Natural killer cell (primary cell): ENCODE results near the gene ATAT1. TPM values are rescaled to one million over a fixed set of nuclear protein-coding genes. Genes with fewer than 3 reads are reported as not detected.

Source experiments
- ATAC-seq, 3 donors: fragments of 150-1000 bp in 2 of 3; fragments of 200-7000 bp in 1 of 3; cut with Tn5 transposase; 1 replicate in 1 of 3; 2 replicates in 2 of 3; pipeline ENCODE4 v1.10.0; 2021; ENCODE audit warnings: mild to moderate bottlenecking in 2 of 3, moderate library complexity in 2 of 3
- DNase-seq, 2 donors: peaks; one replicate each; pipeline versions ENCODE4 v3.0.0 to v3.0.0-alpha.2; 2013 to 2021; ENCODE audit warnings: mixed read lengths in 1 of 2
- H3K27ac ChIP-seq: one replicate; pipeline ENCODE4 v1.5.1; 2013; ENCODE audit warnings: mild to moderate bottlenecking, low read length
- H3K27me3 ChIP-seq: one replicate; pipeline ENCODE4 v1.6.1; 2013; ENCODE audit warnings: low read length; ENCODE audit not compliant: control insufficient read depth, insufficient read depth
- H3K36me3 ChIP-seq: one replicate; pipeline ENCODE4 v1.6.1; 2013; ENCODE audit warnings: low read length; ENCODE audit not compliant: control insufficient read depth, insufficient read depth
- H3K4me1 ChIP-seq: one replicate; pipeline ENCODE4 v1.6.1; 2013; ENCODE audit warnings: low read length; ENCODE audit not compliant: control insufficient read depth, insufficient read depth
- H3K4me3 ChIP-seq: one replicate; pipeline ENCODE4 v1.5.1; 2013; ENCODE audit warnings: low read length
- H3K9me3 ChIP-seq: one replicate; pipeline ENCODE4 v1.6.1; 2013; ENCODE audit warnings: low read length; ENCODE audit not compliant: control insufficient read depth, insufficient read depth
- H3K27ac Mint-ChIP-seq, 2 donors: one replicate each; pipeline ENCODE4 v1.8.0; 2022; ENCODE audit warnings: mild to moderate bottlenecking in 2 of 2, mixed read lengths in 2 of 2, moderate library complexity in 1 of 2
- H3K27me3 Mint-ChIP-seq, 2 donors: one replicate each; pipeline ENCODE4 v1.8.0; 2022; ENCODE audit warnings: low read depth in 2 of 2, mixed read lengths in 2 of 2
- H3K36me3 Mint-ChIP-seq: one replicate; pipeline ENCODE4 v1.8.0; 2022; ENCODE audit warnings: mixed read lengths
- H3K4me1 Mint-ChIP-seq, 2 donors: one replicate each; pipeline ENCODE4 v1.8.0; 2022; ENCODE audit warnings: mixed read lengths in 2 of 2
- H3K4me3 Mint-ChIP-seq: one replicate; pipeline ENCODE4 v1.8.0; 2022; ENCODE audit warnings: mild to moderate bottlenecking, moderate library complexity, mixed read lengths
- H3K9me3 Mint-ChIP-seq, 2 donors: one replicate each; pipeline ENCODE4 v1.8.0; 2022; ENCODE audit warnings: mixed read lengths in 2 of 2
- CTCF ChIP-seq: fragments of 200-600 bp; IDR thresholded peaks from one replicate; pipeline ENCODE4 v1.8.0; 2022; ENCODE audit warnings: antibody characterized with exemption
- WGBS: methylation state at CpG from one replicate; pipeline ENCODE4 v1.1.7; 2013; ENCODE audit warnings: missing lambda C conversion rate; ENCODE audit not compliant: insufficient coverage; 5-methylcytosine and 5-hydroxymethylcytosine counted together
- intact Hi-C: fragments of 100-400 bp; cut with micrococcal nuclease; formaldehyde crosslinking; loops from one replicate; pipeline ENCODE4 v1.14.2; 2022
- total RNA-seq, 4 donors: library from RNA; stranded (reverse); fragments of 120-200 nt in 1 of 4; gene quantifications; one replicate each; pipeline versions ENCODE4 v1.2.3 to v1.2.4, GENCODE V29; 2013 to 2022

ATAT1 gene
- total RNA-seq, 3 donors from 2014 or later (not counting 1 experiment from before 2014, with no cell fraction given): 8.1 to 10.8 (median 8.9) TPM

GRCh38 chr6:30691208-30691847 is 64.7 kb downstream of the ATAT1 start:
- H3K4me1 Mint-ChIP-seq: peaks cover 39 to 45% of the 10 kb centered on the region in 2 donors
- Histone ChIP-seq H3K36me3 (no peaks in the 10 kb centered on the region), H3K4me3 (peak overlapping the region; percentile 60), H3K27me3 (no peaks in the 10 kb centered on the region), H3K4me1 (peaks cover 42% of the 10 kb centered on the region), H3K27ac (no peak overlapping the region), H3K9me3 (no peaks in the 10 kb centered on the region)
- DNase-seq (no peak), ATAC-seq (no peak)
- H3K27me3 Mint-ChIP-seq: no peaks in the 10 kb centered on the region
- H3K36me3 Mint-ChIP-seq: no peaks in the 10 kb centered on the region
- no peak for TF ChIP-seq CTCF
- 51% methylated on average over 3 of the region's 8 CpGs for WGBS
- H3K4me3 Mint-ChIP-seq: peak overlapping the region; percentile 79
- intact Hi-C loops: no loop called here
- H3K27ac Mint-ChIP-seq: peak overlapping the region; percentile 91 to 98
- H3K9me3 Mint-ChIP-seq: no peaks in the 10 kb centered on the region

Other genes with a start within 250 kb of the ATAT1 start
- 1,000 to 10,000 TPM; 1,807 to 2,048 (median 1,904) TPM for gene HLA-E, start 137.4 kb upstream of the ATAT1 start, total RNA-seq
- 100 to 1,000 TPM; 137 to 208 (median 187) TPM for gene GNL1, start 70.4 kb upstream of the ATAT1 start, total RNA-seq
- gene PRR3, start 69.6 kb upstream of the ATAT1 start, total RNA-seq: 10 to 100 TPM in 2 of 3 donors, 1 to 10 TPM in 1; 9.5 to 14.8 (median 13.9) TPM
- gene ABCF1, start 55.4 kb upstream of the ATAT1 start, total RNA-seq: 100 to 1,000 TPM in 2 of 3 donors, 10 to 100 TPM in 1; 91.4 to 138 (median 138) TPM
- 100 to 1,000 TPM; 151 to 222 (median 174) TPM for gene PPP1R10, start 9.6 kb upstream of the ATAT1 start, total RNA-seq
- gene MRPS18B, start 9.0 kb upstream of the ATAT1 start, total RNA-seq: 10 to 100 TPM; 14.2 to 19.9 (median 16.6) TPM
- 10 to 100 TPM; 39.4 to 51.4 (median 50.9) TPM for gene C6orf136, start 20.3 kb downstream of the ATAT1 start, total RNA-seq
- 10 to 100 TPM; 27.3 to 35.7 (median 27.7) TPM for gene DHX16, start 46.1 kb downstream of the ATAT1 start, total RNA-seq
- 100 to 1,000 TPM; 183 to 260 (median 219) TPM for gene PPP1R18, start 59.8 kb downstream of the ATAT1 start, total RNA-seq
- 1 to 10 TPM; 7.4 to 8.9 (median 8.7) TPM for gene NRM, start 64.1 kb downstream of the ATAT1 start, total RNA-seq
- 10 to 100 TPM; 61.2 to 77.0 (median 64.5) TPM for gene MDC1, start 90.4 kb downstream of the ATAT1 start, total RNA-seq
- gene TUBB, start 93.5 kb downstream of the ATAT1 start, total RNA-seq: 100 to 1,000 TPM; 121 to 168 (median 127) TPM
- gene FLOT1, start 115.8 kb downstream of the ATAT1 start, total RNA-seq: 100 to 1,000 TPM in 1 of 3 donors, 10 to 100 TPM in 2; 73.1 to 113 (median 94.2) TPM
- 100 to 1,000 TPM in 1 of 3 donors, 10 to 100 TPM in 2; 39.7 to 105 (median 66.5) TPM for gene IER3, start 117.7 kb downstream of the ATAT1 start, total RNA-seq